Activated gamma-delta T cell (primary cell): ENCODE data around the gene REPS2.

Experiments used
- DNase-seq: peaks from one replicate; lab custom pipeline; 2025; lab: John Stamatoyannopoulos, UW

Gene REPS2

GRCh38 chrX:17081968-17082367 is 135.5 kb downstream of the REPS2 start:
- no peak for DNase-seq

DNA sequence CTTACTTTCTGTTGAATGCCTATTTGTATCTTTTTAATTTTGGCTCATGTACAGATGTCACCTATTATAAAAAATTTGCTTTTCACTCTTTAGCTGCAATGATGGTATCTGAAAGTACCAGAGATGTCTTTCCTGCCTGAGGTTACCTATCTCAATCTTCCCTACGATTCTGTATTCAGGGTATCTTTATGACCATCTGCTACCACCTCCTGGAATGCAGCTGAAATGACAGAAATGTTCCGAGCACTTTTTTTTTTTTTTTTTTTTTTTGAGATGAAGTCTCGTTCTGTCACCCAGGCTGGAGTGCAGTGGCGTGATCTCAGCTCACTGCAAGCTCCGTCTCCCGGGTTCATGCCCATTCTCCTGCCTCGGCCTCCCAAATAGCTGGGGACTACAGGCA is 136.4 kb downstream of the REPS2 start:
- DNase-seq, result no peak

- no peak for DNase-seq
Measured at GRCh38 chrX:17086317-17086716, 139.9 kb downstream of the REPS2 start.

- no peak for DNase-seq
Measured at GRCh38 chrX:17095161-17095560, 148.7 kb downstream of the REPS2 start.

- no peak for DNase-seq
Measured at GRCh38 chrX:17098516-17099247, 152.2 kb downstream of the REPS2 start.

DNA sequence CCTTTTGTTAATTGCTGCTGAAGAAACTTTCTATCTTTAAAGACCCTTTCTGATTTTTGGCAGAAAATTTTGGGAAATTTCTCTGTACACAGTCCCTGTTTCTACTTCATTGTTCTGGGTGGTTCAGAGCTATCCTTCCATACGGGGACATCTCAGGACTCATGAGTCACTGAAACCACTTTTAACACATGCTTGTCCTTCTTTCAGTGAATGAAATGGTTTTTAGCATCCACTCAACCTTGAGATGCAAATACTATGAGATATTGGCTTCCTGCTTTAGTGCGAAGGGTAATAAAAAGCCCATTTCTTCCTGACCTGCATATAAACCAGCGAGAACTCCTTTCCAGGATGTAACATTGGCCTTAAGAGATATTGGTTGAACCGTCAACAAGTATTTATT is 158.0 kb downstream of the REPS2 start:
- DNase-seq, result no peak

DNA sequence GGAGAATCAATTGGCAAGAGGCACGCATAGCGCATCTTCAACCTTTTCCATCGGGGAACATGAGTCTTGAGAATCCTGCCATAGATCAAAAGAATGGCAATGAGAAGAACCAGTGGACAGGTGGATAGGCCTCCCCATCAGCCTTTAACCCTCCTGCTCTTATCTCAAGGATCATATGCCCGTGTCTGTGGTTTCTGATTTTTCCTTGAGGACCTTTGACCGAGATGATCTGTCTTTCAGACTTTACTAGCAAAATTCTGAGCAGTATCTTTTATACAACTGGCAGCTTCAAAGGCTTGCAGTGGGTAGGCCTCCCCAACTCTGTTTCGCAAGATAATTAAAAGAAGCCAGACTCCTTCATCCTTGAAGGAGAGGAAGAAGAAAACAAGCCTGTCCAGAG is 174.4 kb downstream of the REPS2 start:
- no peak for DNase-seq

DNA sequence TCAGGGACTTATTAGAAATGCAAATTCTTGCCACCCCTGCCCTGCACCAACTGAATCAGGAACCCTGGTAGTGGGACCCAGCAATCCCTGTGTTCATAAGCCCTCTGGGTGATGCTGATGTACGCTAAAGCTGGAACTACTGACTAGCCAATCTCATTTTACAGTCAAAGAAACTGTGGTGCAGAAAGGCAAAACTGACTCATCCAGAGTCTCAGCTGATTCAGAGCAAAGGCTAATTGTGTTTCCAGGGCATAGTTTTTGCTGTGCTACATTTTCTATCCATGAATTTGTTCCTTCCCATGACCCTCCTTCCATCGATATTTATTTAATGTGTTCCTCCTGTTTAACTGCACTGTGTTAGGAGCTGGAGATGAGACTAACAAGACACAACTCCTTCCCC is 207.5 kb downstream of the REPS2 start:
- no peak for DNase-seq

DNA sequence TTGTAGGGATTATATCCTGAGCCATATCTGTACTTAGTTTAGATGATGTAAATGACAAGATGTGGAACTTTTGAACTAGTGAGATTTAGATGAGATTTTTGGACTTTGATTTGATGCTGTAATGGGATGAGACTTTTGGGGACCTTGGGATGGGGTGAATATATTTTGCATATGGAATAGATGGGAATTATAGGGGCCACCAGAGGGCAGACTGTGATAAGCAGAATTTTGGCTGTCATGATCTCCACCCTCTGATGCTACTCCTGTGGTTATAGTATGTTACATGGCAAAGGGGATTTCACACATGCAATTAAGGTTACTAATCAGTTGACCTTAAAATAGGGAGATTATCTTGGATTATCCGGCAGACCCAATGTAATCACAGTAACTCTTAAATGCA is 214.5 kb downstream of the REPS2 start:
- DNase-seq, result no peak

DNA sequence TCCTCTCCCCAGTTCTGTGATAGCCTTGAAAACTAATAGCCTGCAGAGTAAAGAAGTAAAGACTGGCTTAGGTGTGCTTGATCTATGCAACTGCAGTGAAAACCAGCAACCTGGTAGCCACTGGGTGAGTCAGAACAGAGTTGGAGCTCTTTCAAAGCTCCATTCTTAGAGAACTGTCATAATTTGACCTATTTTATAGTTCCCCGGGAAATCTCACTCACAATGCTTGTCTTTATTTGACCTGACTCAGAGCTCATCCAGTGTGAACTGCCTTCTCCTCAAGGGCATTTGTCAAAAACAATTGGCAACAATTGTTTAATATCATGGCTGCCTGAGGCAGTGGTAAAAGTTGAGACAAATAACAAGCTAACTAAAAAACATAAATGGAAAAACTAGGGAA is 215.5 kb downstream of the REPS2 start:
- DNase-seq, result no peak

GRCh38 chrX:17164079-17164478 is 217.6 kb downstream of the REPS2 start:
- DNase-seq, result no peak

DNA sequence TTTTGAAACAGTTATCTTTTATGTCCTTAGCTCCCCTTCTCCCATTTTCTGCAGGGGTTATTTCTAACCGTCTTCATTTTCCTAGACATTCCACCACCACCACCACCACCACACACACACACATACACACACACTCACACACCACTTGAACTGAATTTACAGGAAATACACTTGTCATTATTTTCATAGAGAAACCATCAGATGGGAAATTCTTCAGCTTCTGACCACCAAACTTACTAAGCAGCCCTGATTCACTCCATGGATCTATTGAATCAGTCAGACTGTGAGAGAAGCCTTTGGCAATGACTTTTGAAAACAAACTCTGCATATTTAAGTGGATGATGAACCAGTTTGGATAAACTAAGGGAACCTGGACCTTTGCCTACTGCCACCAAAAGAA is 218.5 kb downstream of the REPS2 start:
- no peak for DNase-seq

GRCh38 chrX:17167915-17168314 is 221.5 kb downstream of the REPS2 start:
- DNase-seq, result no peak

GRCh38 chrX:17170973-17171372 is 224.5 kb downstream of the REPS2 start:
- DNase-seq, result no peak

DNA sequence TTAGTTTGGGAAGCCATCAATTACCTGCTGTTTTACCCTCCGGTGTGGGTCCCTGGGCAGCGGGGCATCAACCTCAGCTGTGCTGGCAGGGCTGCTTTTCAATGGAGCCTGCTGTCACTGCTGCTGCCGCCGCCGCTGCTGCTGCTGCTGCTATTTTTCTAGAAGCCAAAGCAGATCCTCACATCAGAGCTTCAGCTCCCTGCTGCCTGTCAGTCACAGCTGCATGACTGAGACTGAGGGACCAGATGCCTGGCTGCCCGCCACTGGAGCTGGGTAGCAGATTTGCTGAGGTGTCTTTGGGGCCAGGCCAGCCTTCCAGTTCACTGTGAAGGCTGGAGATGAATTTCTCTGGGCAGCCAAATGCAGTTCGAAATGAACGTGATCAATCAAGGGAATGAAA is 228.2 kb downstream of the REPS2 start:
- no peak for DNase-seq

- no peak for DNase-seq
Measured at GRCh38 chrX:17182317-17182716, 235.9 kb downstream of the REPS2 start.

GRCh38 chrX:17183566-17183965 is 237.1 kb downstream of the REPS2 start:
- no peak for DNase-seq

- DNase-seq, result no peak
Measured at GRCh38 chrX:17185431-17185830, 239.0 kb downstream of the REPS2 start.

- no peak for DNase-seq
Measured at GRCh38 chrX:17187136-17187756, 240.8 kb downstream of the REPS2 start.

DNA sequence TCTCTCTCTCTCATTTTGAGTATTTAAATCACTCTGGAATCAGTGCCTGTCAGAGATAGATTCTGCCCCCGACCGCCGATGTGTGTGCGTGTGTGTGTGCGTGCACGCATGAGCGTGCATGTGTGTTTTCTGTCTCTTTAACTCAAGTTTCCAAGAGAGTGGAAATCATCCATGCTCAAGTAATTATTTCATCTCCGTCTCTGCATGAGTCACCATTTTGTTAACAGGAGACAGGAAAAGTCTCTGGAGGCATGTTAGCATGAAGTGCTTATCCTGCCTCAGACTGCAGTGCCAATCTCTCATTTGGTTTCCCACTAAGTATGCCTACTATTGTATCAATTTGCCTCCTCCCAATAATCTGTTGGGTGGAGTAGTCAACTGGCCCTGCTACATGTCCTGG is 245.6 kb downstream of the REPS2 start:
- DNase-seq, result no peak
